LoVo (cell line): ENCODE data around the gene ALDH1B1.
"Not testable (repeated sequence)": the region's sequence is repeated elsewhere in the genome, so short reads cannot be mapped to it uniquely, and the experiment has no call there.

Source experiments
- DNase-seq: peaks from one replicate; pipeline ENCODE4 v3.0.0-alpha.2; 2016; ENCODE audit warnings: low spot score

Gene ALDH1B1

GRCh38 chr9:38361473-38361850 lies 31.0 kb upstream of the ALDH1B1 start:
- DNase-seq: no peak

GRCh38 chr9:38362852-38363588 lies 29.5 kb upstream of the ALDH1B1 start:
- DNase-seq: peak; percentile 29

GRCh38 chr9:38363589-38363925 lies 28.9 kb upstream of the ALDH1B1 start:
- no peak for DNase-seq

GRCh38 chr9:38367898-38368297 lies 24.6 kb upstream of the ALDH1B1 start:
- DNase-seq: no peak

GRCh38 chr9:38368731-38369130 lies 23.8 kb upstream of the ALDH1B1 start:
- DNase-seq: no peak

GRCh38 chr9:38370176-38370575 lies 22.3 kb upstream of the ALDH1B1 start:
- no peak for DNase-seq

- DNase-seq: peak; percentile 38
Measured at GRCh38 chr9:38371495-38371894, 21.0 kb upstream of the ALDH1B1 start.

- no peak for DNase-seq
Measured at GRCh38 chr9:38372762-38373619, 19.5 kb upstream of the ALDH1B1 start.

GRCh38 chr9:38373679-38374078 lies 18.8 kb upstream of the ALDH1B1 start:
- no peak for DNase-seq

- DNase-seq: no peak
Measured at GRCh38 chr9:38374847-38375571, 17.5 kb upstream of the ALDH1B1 start.

- no peak for DNase-seq
Measured at GRCh38 chr9:38375572-38375963, 16.9 kb upstream of the ALDH1B1 start.

- no peak for DNase-seq
Measured at GRCh38 chr9:38376021-38376670, 16.4 kb upstream of the ALDH1B1 start.

GRCh38 chr9:38377336-38378083 lies 15.0 kb upstream of the ALDH1B1 start:
- DNase-seq: not testable (repeated sequence)

GRCh38 chr9:38380230-38380871 lies 12.2 kb upstream of the ALDH1B1 start:
- no peak for DNase-seq

- no peak for DNase-seq
Measured at GRCh38 chr9:38380872-38381534, 11.5 kb upstream of the ALDH1B1 start.

GRCh38 chr9:38382141-38382540 lies 10.4 kb upstream of the ALDH1B1 start:
- DNase-seq: no peak

- no peak for DNase-seq
Measured at GRCh38 chr9:38384990-38385848, 7.3 kb upstream of the ALDH1B1 start.

- DNase-seq: no peak
Measured at GRCh38 chr9:38385896-38386295, 6.6 kb upstream of the ALDH1B1 start.

GRCh38 chr9:38386319-38386895 lies 6.1 kb upstream of the ALDH1B1 start:
- no peak for DNase-seq
